Liver (tissue), 9 donors: ENCODE measurements around the gene HOXA4. TPM values are rescaled to one million over a fixed set of nuclear protein-coding genes. Genes with fewer than 3 reads are reported as not detected.
A peak's percentile ranks its signal among the peaks of the same experiment; 100 is the strongest.

ENCODE experiments used
- DNase-seq: peaks from one replicate; pipeline ENCODE4 v3.0.0-alpha.2; 2017; ENCODE audit warnings: low spot score
- H3K27ac ChIP-seq, 2 donors: one replicate each; pipeline ENCODE4 v1.7.0; 2013; ENCODE audit warnings: inconsistent platforms in 2 of 2, low read length in 2 of 2, control low read depth in 1 of 2, low read depth in 1 of 2, mild to moderate bottlenecking in 1 of 2
- H3K27me3 ChIP-seq, 4 donors: one replicate each; pipeline versions ENCODE4 v1.6.1 to v1.7.0; 2013; ENCODE audit warnings: low read length in 3 of 4, inconsistent platforms in 1 of 4, mild to moderate bottlenecking in 1 of 4, moderate library complexity in 1 of 4; ENCODE audit not compliant: control insufficient read depth in 4 of 4, insufficient read depth in 4 of 4
- H3K36me3 ChIP-seq, 4 donors: one replicate each; pipeline versions ENCODE4 v1.6.1 to v1.7.0; 2013; ENCODE audit warnings: low read length in 3 of 4, mild to moderate bottlenecking in 3 of 4, low read depth in 1 of 4, moderate library complexity in 1 of 4; ENCODE audit not compliant: control insufficient read depth in 4 of 4, insufficient read depth in 3 of 4
- H3K4me1 ChIP-seq, 4 donors: one replicate each; pipeline versions ENCODE4 v1.6.1 to v1.7.0; 2013; ENCODE audit warnings: low read length in 3 of 4, mild to moderate bottlenecking in 3 of 4, moderate library complexity in 1 of 4; ENCODE audit not compliant: control insufficient read depth in 4 of 4, insufficient read depth in 4 of 4
- H3K4me3 ChIP-seq, 3 donors: one replicate each; pipeline versions ENCODE4 v1.6.1 to v1.7.0; 2013; ENCODE audit warnings: low read length in 3 of 3, control low read depth in 1 of 3, low read depth in 1 of 3, mild to moderate bottlenecking in 1 of 3
- H3K9ac ChIP-seq, 2 donors: one replicate each; pipeline ENCODE4 v1.7.0; 2013; ENCODE audit warnings: low read length in 2 of 2, mild to moderate bottlenecking in 2 of 2, moderate library complexity in 2 of 2, control low read depth in 1 of 2, low read depth in 1 of 2
- H3K9me3 ChIP-seq, 4 donors: one replicate each; pipeline versions ENCODE4 v1.6.1 to v1.7.0; 2013; ENCODE audit warnings: low read length in 3 of 4; ENCODE audit not compliant: control insufficient read depth in 4 of 4
- EGR1 ChIP-seq, 2 donors: IDR thresholded peaks; 2 replicates each; pipeline ENCODE4 v1.6.1; 2016 to 2018; ENCODE audit warnings: antibody characterized with exemption in 2 of 2, low read depth in 2 of 2
- FOXA2 ChIP-seq: IDR thresholded peaks from 2 replicates; pipeline ENCODE4 v1.6.1; 2016; ENCODE audit warnings: antibody characterized with exemption
- HNF4G ChIP-seq: IDR thresholded peaks from 2 replicates; pipeline ENCODE4 v1.6.1; 2016; ENCODE audit warnings: antibody characterized with exemption
- JUND ChIP-seq, 2 donors: IDR thresholded peaks; 2 replicates each; pipeline ENCODE4 v1.6.1; 2016; ENCODE audit warnings: antibody characterized with exemption in 2 of 2
- NR2F2 ChIP-seq: IDR thresholded peaks from 2 replicates; pipeline ENCODE4 v1.6.1; 2016; ENCODE audit warnings: antibody characterized with exemption
- RAD21 ChIP-seq, 2 donors: IDR thresholded peaks; 2 replicates each; pipeline ENCODE4 v1.6.1; 2016; ENCODE audit warnings: antibody characterized with exemption in 2 of 2, mild to moderate bottlenecking in 2 of 2
- RXRA ChIP-seq, 2 donors: IDR thresholded peaks; 2 replicates each; pipeline ENCODE4 v1.6.1; 2017 to 2018; ENCODE audit warnings: antibody characterized with exemption in 2 of 2, mild to moderate bottlenecking in 1 of 2
- SP1 ChIP-seq: IDR thresholded peaks from 2 replicates; pipeline ENCODE4 v1.6.1; 2018; ENCODE audit warnings: antibody characterized with exemption, mild to moderate bottlenecking
- YY1 ChIP-seq: IDR thresholded peaks from 2 replicates; pipeline ENCODE4 v1.6.1; 2016; ENCODE audit warnings: antibody characterized with exemption, mild to moderate bottlenecking
- WGBS: extraction: QIAGEN DNeasy Blood & Tissue Kit; methylation state at CpG from one replicate; pipeline ENCODE4 v1.1.7; 2013; 5-methylcytosine and 5-hydroxymethylcytosine counted together
- polyA plus RNA-seq, 2 donors: library from polyadenylated mRNA; stranded (reverse) in 1 of 2; unstranded in 1 of 2; fragments of 200-250 nt in 1 of 2; fragments of >200 nt in 1 of 2; fragmentation: Nextera tagmentation in 1 of 2; extraction: Ambion mirVana in 1 of 2; gene quantifications; one replicate each; pipeline versions ENCODE4 v1.2.1 to v1.2.3, GENCODE V29; 2013 to 2015
- total RNA-seq, 2 donors: library from RNA; depleted of rRNA; stranded (reverse); fragments of >200 nt; gene quantifications; one replicate each; pipeline ENCODE4 v1.2.3, GENCODE V29; 2014
- TF ChIP-seq, protein P1 (sequence below): IDR thresholded peaks from 2 replicates; pipeline ENCODE4 v1.6.1; 2016; ENCODE audit warnings: antibody characterized with exemption
- TF ChIP-seq, protein P2 (sequence below): IDR thresholded peaks from 2 replicates; pipeline ENCODE4 v1.6.1; 2016; ENCODE audit warnings: antibody characterized with exemption
- TF ChIP-seq, protein P3 (sequence below): IDR thresholded peaks from 2 replicates; pipeline ENCODE4 v1.6.1; 2016; ENCODE audit warnings: antibody characterized with exemption, mild to moderate bottlenecking
- donor health status: healthy.
- donor health status: healthy.
- donor health status: healthy.
- donor health status: healthy.
- donor health status: healthy.

HOXA4 gene
- total and polyA plus RNA-seq, 4 donors, result 0.17 to 1.1 (median 0.30) TPM

DNA sequence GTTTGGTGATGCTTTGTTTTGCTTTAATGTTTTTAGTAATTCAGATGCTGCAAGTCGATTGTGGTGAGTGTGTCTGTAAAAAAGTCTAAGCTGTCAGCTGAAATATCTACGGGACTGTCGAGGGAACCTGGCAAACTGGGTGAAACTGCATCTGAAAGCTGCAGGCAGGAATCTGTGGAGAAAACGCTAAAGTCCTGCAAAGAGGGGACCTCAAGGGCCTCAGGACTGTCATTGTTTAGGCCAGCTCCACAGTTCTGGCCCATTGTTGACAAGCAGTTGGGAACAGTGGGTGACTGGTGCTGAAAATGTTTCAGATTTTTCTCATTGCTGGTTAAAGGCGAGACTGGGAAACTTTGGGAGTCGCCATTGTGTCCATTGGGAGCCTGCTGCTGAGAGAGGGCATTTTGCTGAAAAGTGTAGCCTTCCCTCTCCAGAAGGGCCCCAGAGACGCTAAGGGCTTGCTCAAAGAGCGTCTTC, 29.8 kb downstream of the HOXA4 start:
- H3K27ac ChIP-seq, result peak overlapping the region; percentile 51 to 63
- H3K27me3 ChIP-seq, result peaks cover 5 to 29% (median 15%) of the 10 kb centered on the region in 4 donors
- H3K4me3 ChIP-seq, result no peak overlapping the region

GRCh38 chr7:27099453-27100370, 30.8 kb downstream of the HOXA4 start:
- Histone ChIP-seq H3K9ac (no peak overlapping the region), H3K9me3 (no peaks in the 10 kb centered on the region), H3K4me1 (peaks cover 0 to 7% (median under 1%) of the 10 kb centered on the region in 4 donors), H3K36me3 (no peaks in the 10 kb centered on the region), H3K27ac (no peak overlapping the region), H3K27me3 (peaks cover 8 to 29% (median 17%) of the 10 kb centered on the region in 4 donors), H3K4me3 (no peak overlapping the region)
- no peak for TF ChIP-seq SP1
- TF ChIP-seq, protein P1, sequence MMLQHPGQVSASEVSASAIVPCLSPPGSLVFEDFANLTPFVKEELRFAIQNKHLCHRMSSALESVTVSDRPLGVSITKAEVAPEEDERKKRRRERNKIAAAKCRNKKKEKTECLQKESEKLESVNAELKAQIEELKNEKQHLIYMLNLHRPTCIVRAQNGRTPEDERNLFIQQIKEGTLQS, result no peak
- TF ChIP-seq, protein P2, sequence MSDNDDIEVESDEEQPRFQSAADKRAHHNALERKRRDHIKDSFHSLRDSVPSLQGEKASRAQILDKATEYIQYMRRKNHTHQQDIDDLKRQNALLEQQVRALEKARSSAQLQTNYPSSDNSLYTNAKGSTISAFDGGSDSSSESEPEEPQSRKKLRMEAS, result no peak
- no peak for TF ChIP-seq RAD21 (IDR thresholded peaks at IDR 0.05)
- TF ChIP-seq FOXA2, result no peak
- no peak for TF ChIP-seq NR2F2
- no peak for TF ChIP-seq HNF4G
- no peak for TF ChIP-seq RXRA (IDR thresholded peaks at IDR 0.05)
- no peak for DNase-seq
- 34% methylated on average over 8 of the region's 8 CpGs for WGBS

More for the DNA sequence above, 29.8 kb downstream of the HOXA4 start:
- TF ChIP-seq, protein P1, result no peak
- TF ChIP-seq EGR1 (IDR thresholded peaks at IDR 0.05; ENCODE audit: low read depth in 2 of 2) (no peak), JUND (IDR thresholded peaks at IDR 0.05) (no peak), YY1 (no peak)
- TF ChIP-seq, protein P3, sequence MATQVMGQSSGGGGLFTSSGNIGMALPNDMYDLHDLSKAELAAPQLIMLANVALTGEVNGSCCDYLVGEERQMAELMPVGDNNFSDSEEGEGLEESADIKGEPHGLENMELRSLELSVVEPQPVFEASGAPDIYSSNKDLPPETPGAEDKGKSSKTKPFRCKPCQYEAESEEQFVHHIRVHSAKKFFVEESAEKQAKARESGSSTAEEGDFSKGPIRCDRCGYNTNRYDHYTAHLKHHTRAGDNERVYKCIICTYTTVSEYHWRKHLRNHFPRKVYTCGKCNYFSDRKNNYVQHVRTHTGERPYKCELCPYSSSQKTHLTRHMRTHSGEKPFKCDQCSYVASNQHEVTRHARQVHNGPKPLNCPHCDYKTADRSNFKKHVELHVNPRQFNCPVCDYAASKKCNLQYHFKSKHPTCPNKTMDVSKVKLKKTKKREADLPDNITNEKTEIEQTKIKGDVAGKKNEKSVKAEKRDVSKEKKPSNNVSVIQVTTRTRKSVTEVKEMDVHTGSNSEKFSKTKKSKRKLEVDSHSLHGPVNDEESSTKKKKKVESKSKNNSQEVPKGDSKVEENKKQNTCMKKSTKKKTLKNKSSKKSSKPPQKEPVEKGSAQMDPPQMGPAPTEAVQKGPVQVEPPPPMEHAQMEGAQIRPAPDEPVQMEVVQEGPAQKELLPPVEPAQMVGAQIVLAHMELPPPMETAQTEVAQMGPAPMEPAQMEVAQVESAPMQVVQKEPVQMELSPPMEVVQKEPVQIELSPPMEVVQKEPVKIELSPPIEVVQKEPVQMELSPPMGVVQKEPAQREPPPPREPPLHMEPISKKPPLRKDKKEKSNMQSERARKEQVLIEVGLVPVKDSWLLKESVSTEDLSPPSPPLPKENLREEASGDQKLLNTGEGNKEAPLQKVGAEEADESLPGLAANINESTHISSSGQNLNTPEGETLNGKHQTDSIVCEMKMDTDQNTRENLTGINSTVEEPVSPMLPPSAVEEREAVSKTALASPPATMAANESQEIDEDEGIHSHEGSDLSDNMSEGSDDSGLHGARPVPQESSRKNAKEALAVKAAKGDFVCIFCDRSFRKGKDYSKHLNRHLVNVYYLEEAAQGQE, result no peak
- Histone ChIP-seq H3K9ac (no peak overlapping the region), H3K36me3 (no peaks in the 10 kb centered on the region), H3K9me3 (no peaks in the 10 kb centered on the region), H3K4me1 (peaks cover 0 to 7% (median under 1%) of the 10 kb centered on the region in 4 donors)
- 25% methylated on average over 8 of the region's 8 CpGs for WGBS
- DNase-seq, result no peak
